Muscle of leg (tissue), 16 donors: ENCODE data around the gene ACBD5. TPM values are rescaled to one million over a fixed set of nuclear protein-coding genes. Genes with fewer than 3 reads are reported as not detected.
"Not testable (repeated sequence)": the region's sequence is repeated elsewhere in the genome, so short reads cannot be mapped to it uniquely, and the experiment has no call there.

ENCODE experiments used
- DNase-seq: peaks from one replicate; pipeline ENCODE4 v3.0.0; 2013
- H3K27ac ChIP-seq: one replicate; pipeline ENCODE4 v1.5.1; 2013; ENCODE audit warnings: mild to moderate bottlenecking, low read length, control low read depth
- H3K27me3 ChIP-seq: one replicate; pipeline ENCODE4 v1.6.1; 2013; ENCODE audit warnings: low read length; ENCODE audit not compliant: control insufficient read depth, insufficient read depth
- H3K36me3 ChIP-seq: one replicate; pipeline ENCODE4 v1.6.1; 2013; ENCODE audit warnings: low read length; ENCODE audit not compliant: control insufficient read depth, insufficient read depth
- H3K4me1 ChIP-seq: one replicate; pipeline ENCODE4 v1.6.1; 2013; ENCODE audit warnings: low read length; ENCODE audit not compliant: control insufficient read depth, insufficient read depth
- H3K4me3 ChIP-seq: one replicate; pipeline ENCODE4 v1.5.1; 2013; ENCODE audit warnings: low read length, control low read depth
- H3K9me3 ChIP-seq: replicated peaks from 2 replicates; pipeline ENCODE4 v1.6.1; 2013; ENCODE audit warnings: low read depth, low read length; ENCODE audit not compliant: control insufficient read depth
- WGBS: methylation state at CpG from one replicate; pipeline ENCODE4 v1.1.5; 2013; ENCODE audit warnings: missing lambda C conversion rate; ENCODE audit not compliant: insufficient coverage; 5-methylcytosine and 5-hydroxymethylcytosine counted together
- long read RNA-seq, 11 donors: transcript quantifications; one replicate each; lab custom pipeline, GENCODE V29; 2026
- polyA plus RNA-seq, 8 donors: library from polyadenylated mRNA; unstranded; fragments of 120-200 nt; gene quantifications; one replicate each; pipeline versions ENCODE4 v1.2.1 to v1.2.3, GENCODE V29; 2013; ENCODE audit warnings: inconsistent platforms in 1 of 8, low replicate concordance in 1 of 8; ENCODE audit not compliant: insufficient read length in 8 of 8, insufficient read depth in 1 of 8
- total RNA-seq: library from RNA; stranded (reverse); fragments of 120-200 nt; gene quantifications from one replicate; pipeline ENCODE4 v1.2.4, GENCODE V29; 2013

The ACBD5 gene
- total RNA-seq = 21.2 TPM
- polyA plus RNA-seq = 10 to 100 TPM; 16.9 to 23.6 (median 20.8) TPM
- long read RNA-seq, donor 1, partial matches to known transcripts = 0 of 1 reads
- long read RNA-seq, donor 1, other reads (novel, unspliced or antisense) = 0 of 1 reads
- long read RNA-seq, donor 2 = 0 reads
- long read RNA-seq, donor 3, full-length matches to known transcripts = 8 of 8 reads
- long read RNA-seq, donor 3, partial matches to known transcripts = 0 of 8 reads
- long read RNA-seq, donor 3, other reads (novel, unspliced or antisense) = 0 of 8 reads
- long read RNA-seq, donor 4 = 0 reads
- long read RNA-seq, donor 5, full-length matches to known transcripts = 5 of 5 reads
- long read RNA-seq, donor 5, partial matches to known transcripts = 0 of 5 reads
- long read RNA-seq, donor 5, other reads (novel, unspliced or antisense) = 0 of 5 reads
- long read RNA-seq, donor 6, transcript ACBD5-205 (13 exons, 3,921 nt) = major isoform, 5 of 5 reads
- long read RNA-seq, donor 6, partial matches to known transcripts = 0 of 5 reads
- long read RNA-seq, donor 6, other reads (novel, unspliced or antisense) = 0 of 5 reads
- long read RNA-seq, donor 7, partial matches to known transcripts = 0 of 4 reads
- long read RNA-seq, donor 7, other reads (novel, unspliced or antisense) = 0 of 4 reads
- long read RNA-seq, donor 8, full-length matches to known transcripts = 8 of 8 reads
- long read RNA-seq, donor 8, partial matches to known transcripts = 0 of 8 reads
- long read RNA-seq, donor 8, other reads (novel, unspliced or antisense) = 0 of 8 reads
- long read RNA-seq, donor 9, full-length matches to known transcripts = 4 of 4 reads
- long read RNA-seq, donor 9, partial matches to known transcripts = 0 of 4 reads
- long read RNA-seq, donor 9, other reads (novel, unspliced or antisense) = 0 of 4 reads
- long read RNA-seq, donor 10, full-length matches to known transcripts = 4 of 4 reads
- long read RNA-seq, donor 10, partial matches to known transcripts = 0 of 4 reads
- long read RNA-seq, donor 10, other reads (novel, unspliced or antisense) = 0 of 4 reads
- long read RNA-seq, donor 11, partial matches to known transcripts = 0 of 5 reads
- long read RNA-seq, donor 11, other reads (novel, unspliced or antisense) = 0 of 5 reads

GRCh38 chr10:27240212-27241009, at the start of gene ACBD5:
TSS of gene ACBD5 (minus strand) at chr10:27240797. CDS start at chr10:27240688, 109 bp downstream.
- peak within 1 kb of the TSS; percentile 89 for H3K4me3 ChIP-seq
- H3K36me3 ChIP-seq = peaks cover 4% of the 10 kb centered on the region
- 0% methylated on average over 35 of the region's 64 CpGs for WGBS
- peaks cover 13% of the 10 kb centered on the region for H3K4me1 ChIP-seq
- H3K9me3 ChIP-seq = no peaks in the 10 kb centered on the region
- no peaks in the 10 kb centered on the region for H3K27me3 ChIP-seq
- peak; percentile 90 for DNase-seq
- peak within 1 kb of the TSS; percentile 98 for H3K27ac ChIP-seq

- H3K9me3 ChIP-seq = no peaks in the 10 kb centered on the region
- H3K4me1 ChIP-seq = no peaks in the 10 kb centered on the region
- 58% methylated on average over 2 of the region's 3 CpGs for WGBS
- H3K27me3 ChIP-seq = no peaks in the 10 kb centered on the region
- no peaks in the 10 kb centered on the region for H3K36me3 ChIP-seq
- DNase-seq = peak; percentile 21
- no peak overlapping the region for H3K27ac ChIP-seq
- H3K4me3 ChIP-seq = no peak overlapping the region
Measured at GRCh38 chr10:27285093-27285492, 44.5 kb upstream of the ACBD5 start.

- Histone ChIP-seq H3K36me3 (no peaks in the 10 kb centered on the region), H3K27ac (no peak overlapping the region), H3K27me3 (no peaks in the 10 kb centered on the region), H3K9me3 (peaks cover 2% of the 10 kb centered on the region), H3K4me1 (no peaks in the 10 kb centered on the region), H3K4me3 (no peak overlapping the region)
- no peak for DNase-seq
Measured at GRCh38 chr10:27276581-27276980, 36.0 kb upstream of the ACBD5 start.

- not testable (repeated sequence) for H3K4me3 ChIP-seq, H3K27ac ChIP-seq, DNase-seq, H3K36me3 ChIP-seq, H3K9me3 ChIP-seq, H3K4me1 ChIP-seq, H3K27me3 ChIP-seq
- 83% methylated on average over 1 of the region's 3 CpGs for WGBS
Measured at GRCh38 chr10:27266025-27266424, 25.4 kb upstream of the ACBD5 start.

GRCh38 chr10:27262788-27263187, 22.2 kb upstream of the ACBD5 start:
- 80% methylated on average over 1 of the region's 7 CpGs for WGBS
- H3K9me3 ChIP-seq, DNase-seq, H3K27ac ChIP-seq, H3K4me1 ChIP-seq, H3K4me3 ChIP-seq, H3K36me3 ChIP-seq: not testable (repeated sequence)
- H3K27me3 ChIP-seq = peaks cover 29% of the 10 kb centered on the region

- Histone ChIP-seq H3K27ac (no peak overlapping the region), H3K4me1 (peaks cover 5% of the 10 kb centered on the region), H3K9me3 (no peaks in the 10 kb centered on the region), H3K27me3 (peaks cover 35% of the 10 kb centered on the region), H3K4me3 (peak overlapping the region; percentile 30), H3K36me3 (no peaks in the 10 kb centered on the region)
- 2% methylated on average over 71 of the region's 75 CpGs for WGBS
- peak; percentile 25 for DNase-seq
Measured at GRCh38 chr10:27258838-27259812, 18.5 kb upstream of the ACBD5 start.

- Histone ChIP-seq H3K36me3 (no peaks in the 10 kb centered on the region), H3K9me3 (no peaks in the 10 kb centered on the region), H3K4me3 (peak overlapping the region; percentile 30), H3K27ac (no peak overlapping the region), H3K27me3 (peaks cover 35% of the 10 kb centered on the region), H3K4me1 (peaks cover 5% of the 10 kb centered on the region)
- no peak for DNase-seq
- 0% methylated on average over 12 of the region's 18 CpGs for WGBS
Measured at GRCh38 chr10:27258492-27258837, 17.9 kb upstream of the ACBD5 start.

- no peak overlapping the region for H3K4me3 ChIP-seq
- H3K36me3 ChIP-seq = no peaks in the 10 kb centered on the region
- no peak for DNase-seq
- H3K27ac ChIP-seq = no peak overlapping the region
- H3K9me3 ChIP-seq = no peaks in the 10 kb centered on the region
- H3K4me1 ChIP-seq = peaks cover 7% of the 10 kb centered on the region
- H3K27me3 ChIP-seq = peaks cover 29% of the 10 kb centered on the region
- 95% methylated on average over 32 of the region's 58 CpGs for WGBS
Measured at GRCh38 chr10:27256299-27257189, 15.9 kb upstream of the ACBD5 start.
